ENCODE data around the gene TGOLN2.

DNA sequence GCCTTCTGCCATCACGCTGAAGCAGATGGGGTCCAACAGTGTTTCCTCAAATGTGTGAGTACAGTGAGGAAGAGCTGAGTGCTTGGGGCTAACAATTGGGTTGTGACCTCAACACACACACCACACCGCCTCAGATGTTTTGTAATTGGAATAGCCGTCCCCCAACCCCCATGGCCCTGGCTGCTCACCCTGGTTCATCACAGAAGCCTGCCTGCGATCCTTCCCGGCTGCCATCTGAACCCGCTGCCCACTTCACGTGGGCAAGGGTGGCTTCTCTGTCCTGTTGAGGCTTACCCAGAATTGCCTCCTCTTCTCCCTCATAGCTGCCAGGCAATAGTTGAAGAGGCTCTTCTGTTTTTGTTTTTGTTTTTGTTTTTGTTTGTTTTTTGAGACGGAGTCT lies 44.1 kb downstream of the TGOLN2 start:
- TF ChIP-seq, protein P1, sequence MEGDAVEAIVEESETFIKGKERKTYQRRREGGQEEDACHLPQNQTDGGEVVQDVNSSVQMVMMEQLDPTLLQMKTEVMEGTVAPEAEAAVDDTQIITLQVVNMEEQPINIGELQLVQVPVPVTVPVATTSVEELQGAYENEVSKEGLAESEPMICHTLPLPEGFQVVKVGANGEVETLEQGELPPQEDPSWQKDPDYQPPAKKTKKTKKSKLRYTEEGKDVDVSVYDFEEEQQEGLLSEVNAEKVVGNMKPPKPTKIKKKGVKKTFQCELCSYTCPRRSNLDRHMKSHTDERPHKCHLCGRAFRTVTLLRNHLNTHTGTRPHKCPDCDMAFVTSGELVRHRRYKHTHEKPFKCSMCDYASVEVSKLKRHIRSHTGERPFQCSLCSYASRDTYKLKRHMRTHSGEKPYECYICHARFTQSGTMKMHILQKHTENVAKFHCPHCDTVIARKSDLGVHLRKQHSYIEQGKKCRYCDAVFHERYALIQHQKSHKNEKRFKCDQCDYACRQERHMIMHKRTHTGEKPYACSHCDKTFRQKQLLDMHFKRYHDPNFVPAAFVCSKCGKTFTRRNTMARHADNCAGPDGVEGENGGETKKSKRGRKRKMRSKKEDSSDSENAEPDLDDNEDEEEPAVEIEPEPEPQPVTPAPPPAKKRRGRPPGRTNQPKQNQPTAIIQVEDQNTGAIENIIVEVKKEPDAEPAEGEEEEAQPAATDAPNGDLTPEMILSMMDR (IDR thresholded peaks at IDR 0.05; ENCODE audit: low read depth, low read length) = no peak
- no peak for TF ChIP-seq POLR2A (IDR thresholded peaks at IDR 0.05; ENCODE audit: extremely low read depth, insufficient read length)
- TF ChIP-seq, protein P2, sequence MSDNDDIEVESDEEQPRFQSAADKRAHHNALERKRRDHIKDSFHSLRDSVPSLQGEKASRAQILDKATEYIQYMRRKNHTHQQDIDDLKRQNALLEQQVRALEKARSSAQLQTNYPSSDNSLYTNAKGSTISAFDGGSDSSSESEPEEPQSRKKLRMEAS (IDR thresholded peaks at IDR 0.05; ENCODE audit: low read depth, low read length) = no peak
